HL-60 (cell line): ENCODE measurements around the gene ZBTB12.
"Not testable (repeated sequence)": the region's sequence is repeated elsewhere in the genome, so short reads cannot be mapped to it uniquely, and the experiment has no call there.

Source experiments
- DNase-seq, 2 experiments: peaks; one replicate each; pipeline ENCODE4 v3.0.0-alpha.2; 2010 to 2020; ENCODE audit warnings: low read depth in 1 of 2, low spot score in 1 of 2
- H3K27ac ChIP-seq: fragments of 250-450 bp; sonication (Bioruptor Pico); replicated peaks from 2 replicates; pipeline ENCODE4 v1.5.1; 2020; ENCODE audit warnings: mild to moderate bottlenecking, moderate library complexity
- H3K27me3 ChIP-seq: fragments of 250-450 bp; sonication (Bioruptor Pico); 2 replicates; pipeline ENCODE4 v1.5.1; 2021; ENCODE audit warnings: mild to moderate bottlenecking, moderate library complexity; ENCODE audit not compliant: insufficient read depth, poor library complexity, severe bottlenecking
- H3K4me3 ChIP-seq: replicated peaks from 2 replicates; pipeline ENCODE4 v1.5.1; 2011; ENCODE audit warnings: mild to moderate bottlenecking, control low read depth, low read length; ENCODE audit not compliant: insufficient read depth
- GABPA ChIP-seq: IDR thresholded peaks from 2 replicates; pipeline ENCODE4 v1.6.1; 2012; ENCODE audit warnings: low read depth
- POLR2AphosphoS5 ChIP-seq: IDR thresholded peaks from 2 replicates; pipeline ENCODE4 v1.6.1; 2012; ENCODE audit warnings: low read depth
- SPI1 ChIP-seq: IDR thresholded peaks from 2 replicates; pipeline ENCODE4 v1.6.1; 2012; ENCODE audit warnings: low read depth, mild to moderate bottlenecking, borderline replicate concordance
- TF ChIP-seq, protein P1 (sequence below): IDR thresholded peaks from one replicate; pipeline ENCODE4 v1.5.1; 2011; ENCODE audit warnings: low read length, control low read depth, inconsistent platforms; ENCODE audit not compliant: insufficient read depth
- TF ChIP-seq, protein P2 (sequence below): IDR thresholded peaks from 2 replicates; pipeline ENCODE4 v1.6.1; 2012; ENCODE audit warnings: low read depth; ENCODE audit not compliant: insufficient replicate concordance

ZBTB12 gene

DNA sequence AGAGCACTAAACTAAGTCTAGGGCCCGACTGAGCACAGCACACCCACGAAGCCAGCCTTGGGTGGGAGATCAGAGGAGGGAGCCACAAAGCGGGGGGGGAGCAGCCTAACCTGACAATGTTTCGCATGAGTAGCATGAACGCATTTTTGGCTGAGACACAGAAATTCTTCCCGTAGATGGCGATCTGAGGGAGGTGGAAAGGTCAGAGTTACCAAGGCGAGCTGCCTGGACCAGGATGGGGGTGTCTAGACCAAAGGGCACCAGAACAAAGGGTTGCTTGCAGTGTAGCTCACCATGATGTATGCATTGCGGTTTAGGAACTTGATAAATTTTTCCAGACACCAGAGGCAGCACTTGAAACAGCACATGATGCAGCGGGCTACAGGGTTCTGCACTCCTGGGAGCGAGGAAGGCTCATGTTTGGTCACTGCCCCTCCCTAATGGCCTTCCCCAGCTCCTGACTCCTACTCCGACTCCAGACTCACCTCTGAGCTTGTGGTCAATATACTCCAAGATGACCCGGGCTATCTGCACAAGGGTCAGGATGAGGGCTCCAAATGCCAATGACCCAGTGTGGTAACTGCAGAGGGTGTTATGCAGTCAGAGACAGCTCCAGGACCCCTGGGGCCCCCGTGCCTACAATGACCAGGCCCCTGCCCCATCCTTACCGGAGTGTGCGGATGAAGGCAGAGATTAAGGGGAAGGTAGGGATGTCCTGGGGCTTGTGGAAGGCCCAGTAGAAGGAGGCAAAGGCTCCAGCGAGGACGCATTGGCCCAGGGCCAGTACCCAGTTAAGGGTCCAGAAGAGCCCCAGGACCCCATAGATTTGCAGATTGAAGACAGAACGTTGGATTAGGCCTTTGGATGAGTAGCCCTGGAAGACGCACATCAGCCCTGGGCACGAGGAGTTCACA, 36.4 kb downstream of the ZBTB12 start:
- H3K4me3 ChIP-seq: no peak overlapping the region
- no peaks in the 10 kb centered on the region for H3K27me3 ChIP-seq
- TF ChIP-seq, protein P1, sequence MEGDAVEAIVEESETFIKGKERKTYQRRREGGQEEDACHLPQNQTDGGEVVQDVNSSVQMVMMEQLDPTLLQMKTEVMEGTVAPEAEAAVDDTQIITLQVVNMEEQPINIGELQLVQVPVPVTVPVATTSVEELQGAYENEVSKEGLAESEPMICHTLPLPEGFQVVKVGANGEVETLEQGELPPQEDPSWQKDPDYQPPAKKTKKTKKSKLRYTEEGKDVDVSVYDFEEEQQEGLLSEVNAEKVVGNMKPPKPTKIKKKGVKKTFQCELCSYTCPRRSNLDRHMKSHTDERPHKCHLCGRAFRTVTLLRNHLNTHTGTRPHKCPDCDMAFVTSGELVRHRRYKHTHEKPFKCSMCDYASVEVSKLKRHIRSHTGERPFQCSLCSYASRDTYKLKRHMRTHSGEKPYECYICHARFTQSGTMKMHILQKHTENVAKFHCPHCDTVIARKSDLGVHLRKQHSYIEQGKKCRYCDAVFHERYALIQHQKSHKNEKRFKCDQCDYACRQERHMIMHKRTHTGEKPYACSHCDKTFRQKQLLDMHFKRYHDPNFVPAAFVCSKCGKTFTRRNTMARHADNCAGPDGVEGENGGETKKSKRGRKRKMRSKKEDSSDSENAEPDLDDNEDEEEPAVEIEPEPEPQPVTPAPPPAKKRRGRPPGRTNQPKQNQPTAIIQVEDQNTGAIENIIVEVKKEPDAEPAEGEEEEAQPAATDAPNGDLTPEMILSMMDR: no peak
- TF ChIP-seq POLR2AphosphoS5 (no peak), SPI1 (no peak), GABPA (no peak)
- TF ChIP-seq, protein P2, sequence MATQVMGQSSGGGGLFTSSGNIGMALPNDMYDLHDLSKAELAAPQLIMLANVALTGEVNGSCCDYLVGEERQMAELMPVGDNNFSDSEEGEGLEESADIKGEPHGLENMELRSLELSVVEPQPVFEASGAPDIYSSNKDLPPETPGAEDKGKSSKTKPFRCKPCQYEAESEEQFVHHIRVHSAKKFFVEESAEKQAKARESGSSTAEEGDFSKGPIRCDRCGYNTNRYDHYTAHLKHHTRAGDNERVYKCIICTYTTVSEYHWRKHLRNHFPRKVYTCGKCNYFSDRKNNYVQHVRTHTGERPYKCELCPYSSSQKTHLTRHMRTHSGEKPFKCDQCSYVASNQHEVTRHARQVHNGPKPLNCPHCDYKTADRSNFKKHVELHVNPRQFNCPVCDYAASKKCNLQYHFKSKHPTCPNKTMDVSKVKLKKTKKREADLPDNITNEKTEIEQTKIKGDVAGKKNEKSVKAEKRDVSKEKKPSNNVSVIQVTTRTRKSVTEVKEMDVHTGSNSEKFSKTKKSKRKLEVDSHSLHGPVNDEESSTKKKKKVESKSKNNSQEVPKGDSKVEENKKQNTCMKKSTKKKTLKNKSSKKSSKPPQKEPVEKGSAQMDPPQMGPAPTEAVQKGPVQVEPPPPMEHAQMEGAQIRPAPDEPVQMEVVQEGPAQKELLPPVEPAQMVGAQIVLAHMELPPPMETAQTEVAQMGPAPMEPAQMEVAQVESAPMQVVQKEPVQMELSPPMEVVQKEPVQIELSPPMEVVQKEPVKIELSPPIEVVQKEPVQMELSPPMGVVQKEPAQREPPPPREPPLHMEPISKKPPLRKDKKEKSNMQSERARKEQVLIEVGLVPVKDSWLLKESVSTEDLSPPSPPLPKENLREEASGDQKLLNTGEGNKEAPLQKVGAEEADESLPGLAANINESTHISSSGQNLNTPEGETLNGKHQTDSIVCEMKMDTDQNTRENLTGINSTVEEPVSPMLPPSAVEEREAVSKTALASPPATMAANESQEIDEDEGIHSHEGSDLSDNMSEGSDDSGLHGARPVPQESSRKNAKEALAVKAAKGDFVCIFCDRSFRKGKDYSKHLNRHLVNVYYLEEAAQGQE: no peak
- no peak for DNase-seq
- H3K27ac ChIP-seq: no peak overlapping the region

GRCh38 chr6:31864818-31865204, 37.1 kb downstream of the ZBTB12 start:
- Histone ChIP-seq H3K27ac (no peak overlapping the region), H3K27me3 (no peaks in the 10 kb centered on the region), H3K4me3 (no peak overlapping the region)
- no peak for DNase-seq
- TF ChIP-seq POLR2AphosphoS5 (no peak), SPI1 (no peak)
- TF ChIP-seq, protein P1: no peak
- TF ChIP-seq, protein P2: no peak

DNA sequence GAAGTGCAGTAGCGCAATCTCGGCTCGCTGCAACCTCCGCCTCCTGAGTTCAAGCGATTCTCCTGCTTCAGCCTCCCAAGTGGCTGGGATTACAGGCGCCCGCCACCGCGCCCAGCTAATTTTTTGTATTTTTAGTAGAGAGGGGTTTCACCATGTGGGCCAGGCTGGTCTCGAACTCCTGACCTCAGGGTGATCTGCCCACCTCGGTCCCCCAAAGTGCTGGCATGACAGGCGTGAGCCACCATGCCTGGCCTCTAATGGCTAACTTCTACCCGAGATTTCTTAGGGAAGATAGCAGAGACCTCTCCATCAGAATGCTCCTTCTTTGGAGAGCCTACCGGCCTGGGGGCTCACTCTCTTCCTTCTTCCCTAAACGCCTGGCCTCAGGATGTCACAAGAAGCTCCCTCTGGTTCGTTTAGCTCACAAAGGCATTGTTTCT, 37.7 kb downstream of the ZBTB12 start:
- Histone ChIP-seq H3K4me3 (peak overlapping the region; percentile 68), H3K27ac (peak overlapping the region; percentile 92)
- not testable (repeated sequence) for H3K27me3 ChIP-seq, DNase-seq

DNA sequence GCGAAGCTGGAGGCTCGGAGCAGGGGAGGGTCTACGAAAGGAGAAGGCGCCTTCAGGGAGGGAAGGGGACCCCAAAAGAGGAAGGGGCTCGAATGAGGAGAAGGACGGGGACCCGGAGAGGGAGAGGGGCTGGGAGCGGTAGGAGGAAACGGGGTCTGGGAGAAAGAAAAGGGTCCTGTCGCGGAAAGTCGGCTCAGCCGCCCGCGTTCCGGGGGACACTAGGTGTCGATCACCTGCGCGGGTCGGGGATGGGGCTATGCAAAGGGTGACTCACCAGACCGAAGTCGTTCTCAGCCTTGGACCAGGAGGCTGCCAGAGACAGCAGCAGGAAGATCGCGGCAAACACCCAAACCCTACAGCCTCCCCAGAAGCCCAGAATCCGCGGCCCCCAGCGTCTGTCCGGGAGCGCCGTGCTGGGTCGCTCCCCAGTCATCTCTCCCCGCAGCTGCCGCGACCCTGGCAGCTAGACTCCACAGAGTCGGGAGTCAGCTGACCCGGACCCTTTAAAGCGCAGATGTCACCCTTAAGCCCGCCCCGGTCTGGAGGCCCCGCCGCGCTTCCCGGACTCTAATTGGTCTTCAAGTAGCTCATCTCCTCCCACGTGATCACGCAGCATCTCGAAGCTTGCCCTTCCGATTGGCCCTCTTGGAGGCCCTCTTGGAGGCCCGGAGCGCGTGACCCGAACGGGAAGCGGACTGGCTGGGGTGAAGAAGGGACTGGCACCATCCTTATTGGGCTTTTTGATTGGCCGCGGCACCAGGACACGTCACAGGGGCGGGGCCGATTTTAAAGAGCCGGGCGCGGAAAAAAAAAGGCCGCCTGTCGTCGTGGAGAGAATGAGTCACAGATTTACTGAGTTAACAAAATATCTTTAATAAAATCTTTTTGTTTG, 39.3 kb downstream of the ZBTB12 start, which contains the start of gene NEU1:
TSS of gene NEU1 (minus strand) at position 478 of the 892 bp plus-strand sequence. CDS start at position 433, 45 bp downstream.
- Histone ChIP-seq H3K27ac (peak within 1 kb of the TSS; percentile 92), H3K4me3 (peak within 1 kb of the TSS; percentile 95), H3K27me3 (no peaks in the 10 kb centered on the region)
- TF ChIP-seq POLR2AphosphoS5: peak; percentile 78; the same call in 1 of the 2 replicates
- no peak for TF ChIP-seq GABPA
- TF ChIP-seq SPI1: peak; percentile 41; the same call in 1 of the 2 replicates
- TF ChIP-seq, protein P2: no peak
- TF ChIP-seq, protein P1: no peak
- peak; percentile 100 for DNase-seq
